H9 (cell line): ENCODE measurements around the gene NAALADL1. TPM values are rescaled to one million over a fixed set of nuclear protein-coding genes. Genes with fewer than 3 reads are reported as not detected.

Experiments used
- DNase-seq: peaks from one replicate; pipeline ENCODE4 v3.0.0-alpha.2; 2017
- H2AFZ ChIP-seq: one replicate; pipeline ENCODE4 v1.6.1; 2013; ENCODE audit warnings: mild to moderate bottlenecking, low read length, control low read depth, moderate library complexity
- H2AK5ac ChIP-seq: 2 replicates; pipeline ENCODE4 v1.6.1; 2013; ENCODE audit warnings: low read length, control low read depth, mixed read lengths; ENCODE audit not compliant: insufficient read length
- H2BK120ac ChIP-seq: one replicate; pipeline ENCODE4 v1.6.1; 2013; ENCODE audit warnings: low read depth, mild to moderate bottlenecking, low read length, control low read depth, inconsistent platforms; ENCODE audit not compliant: poor library complexity, severe bottlenecking
- H2BK12ac ChIP-seq: 2 replicates; pipeline ENCODE4 v1.6.1; 2013; ENCODE audit warnings: low read length, control low read depth, mixed read lengths, low read depth; ENCODE audit not compliant: insufficient read length
- H2BK15ac ChIP-seq: 2 replicates; pipeline ENCODE4 v1.6.1; 2013; ENCODE audit warnings: low read depth, low read length, control low read depth
- H2BK20ac ChIP-seq: one replicate; pipeline ENCODE4 v1.6.1; 2013; ENCODE audit warnings: low read depth, mild to moderate bottlenecking, low read length, control low read depth, inconsistent platforms; ENCODE audit not compliant: poor library complexity, severe bottlenecking
- H2BK5ac ChIP-seq: 2 replicates; pipeline ENCODE4 v1.6.1; 2013; ENCODE audit warnings: low read length, control low read depth, mixed read lengths; ENCODE audit not compliant: insufficient read length
- H3K14ac ChIP-seq: 2 replicates; pipeline ENCODE4 v1.6.1; 2013; ENCODE audit warnings: low read length, control low read depth; ENCODE audit not compliant: insufficient read depth
- H3K18ac ChIP-seq: 2 replicates; pipeline ENCODE4 v1.6.1; 2013; ENCODE audit warnings: low read depth, mild to moderate bottlenecking, mixed read lengths, low read length, control low read depth; ENCODE audit not compliant: insufficient read length
- H3K23ac ChIP-seq: 2 replicates; pipeline ENCODE4 v1.6.1; 2013; ENCODE audit warnings: low read length, control low read depth, mixed read lengths, low read depth; ENCODE audit not compliant: insufficient read length
- H3K23me2 ChIP-seq: 2 replicates; pipeline ENCODE4 v1.6.1; 2013; ENCODE audit warnings: low read depth, mild to moderate bottlenecking, mixed read lengths, low read length, control low read depth; ENCODE audit not compliant: insufficient read length, poor library complexity, severe bottlenecking
- H3K27ac ChIP-seq: 2 replicates; pipeline ENCODE4 v1.5.1; 2013; ENCODE audit warnings: low read length, control low read depth, mixed read lengths, low read depth; ENCODE audit not compliant: insufficient read length
- H3K27me3 ChIP-seq: 2 replicates; pipeline ENCODE4 v1.6.1; 2013; ENCODE audit warnings: low read length, control low read depth, inconsistent platforms; ENCODE audit not compliant: insufficient read depth
- H3K4ac ChIP-seq: 2 replicates; pipeline ENCODE4 v1.6.1; 2013; ENCODE audit warnings: low read depth, mild to moderate bottlenecking, control low read depth, inconsistent platforms, low read length, moderate library complexity
- H3K4me1 ChIP-seq: 2 replicates; pipeline ENCODE4 v1.6.1; 2013; ENCODE audit warnings: low read length, control low read depth, inconsistent platforms; ENCODE audit not compliant: insufficient read depth
- H3K4me2 ChIP-seq: 2 replicates; pipeline ENCODE4 v1.6.1; 2013; ENCODE audit warnings: low read length, control low read depth, mixed read lengths; ENCODE audit not compliant: insufficient read length, insufficient read depth
- H3K56ac ChIP-seq: 2 replicates; pipeline ENCODE4 v1.6.1; 2013; ENCODE audit warnings: low read depth, mild to moderate bottlenecking, mixed read lengths, low read length, control low read depth; ENCODE audit not compliant: insufficient read length
- H3K79me1 ChIP-seq: 2 replicates; pipeline ENCODE4 v1.6.1; 2013; ENCODE audit warnings: low read depth, mild to moderate bottlenecking, moderate library complexity, low read length, control low read depth, inconsistent platforms; ENCODE audit not compliant: insufficient read depth, poor library complexity, severe bottlenecking
- H3K79me2 ChIP-seq: 2 replicates; pipeline ENCODE4 v1.6.1; 2013; ENCODE audit warnings: low read length, control low read depth, inconsistent platforms; ENCODE audit not compliant: insufficient read depth
- H3K9ac ChIP-seq: 2 replicates; pipeline ENCODE4 v1.6.1; 2013; ENCODE audit warnings: low read length, control low read depth, mixed read lengths; ENCODE audit not compliant: insufficient read length; ENCODE audit errors: extremely low read depth
- H3K9me3 ChIP-seq: one replicate; pipeline ENCODE4 v1.6.1; 2013; ENCODE audit warnings: low read depth, low read length, inconsistent platforms; ENCODE audit not compliant: control insufficient read depth
- H3T11ph ChIP-seq: one replicate; pipeline ENCODE4 v1.6.1; 2013; ENCODE audit warnings: mild to moderate bottlenecking, low read length, control low read depth, inconsistent platforms
- H4K20me1 ChIP-seq: one replicate; pipeline ENCODE4 v1.6.1; 2013; ENCODE audit not compliant: control insufficient read depth, insufficient read length, insufficient read depth
- H4K5ac ChIP-seq: 2 replicates; pipeline ENCODE4 v1.6.1; 2013; ENCODE audit warnings: low read depth, mild to moderate bottlenecking, mixed read lengths, low read length, control low read depth; ENCODE audit not compliant: insufficient read length
- H4K8ac ChIP-seq: replicated peaks from 2 replicates; pipeline ENCODE4 v1.6.1; 2013; ENCODE audit warnings: low read length, control low read depth, mixed read lengths, low read depth; ENCODE audit not compliant: insufficient read length
- H4K91ac ChIP-seq: 2 replicates; pipeline ENCODE4 v1.6.1; 2013; ENCODE audit warnings: low read depth, mild to moderate bottlenecking, moderate library complexity, mixed read lengths, low read length, control low read depth; ENCODE audit not compliant: insufficient read length
- H3K27ac Mint-ChIP-seq, 3 experiments: 2 replicates in 2 of 3; 3 replicates in 1 of 3; pipeline ENCODE4 v1.8.0; 2020 to 2021; ENCODE audit warnings: mixed read lengths in 3 of 3, mild to moderate bottlenecking in 1 of 3, moderate library complexity in 1 of 3
- H3K27me3 Mint-ChIP-seq: 2 replicates; pipeline ENCODE4 v1.8.0; 2021; ENCODE audit warnings: low read depth, mild to moderate bottlenecking, moderate library complexity, mixed read lengths
- H3K36me3 Mint-ChIP-seq, 3 experiments: 2 replicates in 2 of 3; 3 replicates in 1 of 3; pipeline ENCODE4 v1.8.0; 2020 to 2021; ENCODE audit warnings: low read depth in 3 of 3, mixed read lengths in 3 of 3; ENCODE audit not compliant: insufficient read depth in 1 of 3
- H3K4me1 Mint-ChIP-seq, 2 experiments: 2 replicates each; pipeline ENCODE4 v1.8.0; 2020; ENCODE audit warnings: mixed read lengths in 2 of 2
- H3K4me3 Mint-ChIP-seq, 2 experiments: 2 replicates in 1 of 2; 3 replicates in 1 of 2; pipeline ENCODE4 v1.8.0; 2020 to 2021; ENCODE audit warnings: mild to moderate bottlenecking in 2 of 2, mixed read lengths in 2 of 2, moderate library complexity in 1 of 2
- H3K9me3 Mint-ChIP-seq, 2 experiments: 2 replicates in 1 of 2; 3 replicates in 1 of 2; pipeline ENCODE4 v1.8.0; 2020; ENCODE audit warnings: mild to moderate bottlenecking in 2 of 2, mixed read lengths in 2 of 2, moderate library complexity in 1 of 2
- WGBS: extraction: QIAGEN DNeasy Blood & Tissue Kit; methylation state at CpG from one replicate; pipeline ENCODE4 v1.1.7; 2013; ENCODE audit warnings: missing lambda C conversion rate, low lambda C conversion rate, mixed read lengths; ENCODE audit not compliant: insufficient read length; ENCODE audit errors: extremely low coverage; 5-methylcytosine and 5-hydroxymethylcytosine counted together
- total RNA-seq: library from RNA; stranded (reverse); gene quantifications from 2 replicates; pipeline ENCODE4 v1.2.1, GENCODE V29; 2021
- TF ChIP-seq, protein P1 (sequence below): fragments of 200-600 bp; sonication (generic); conservative IDR thresholded peaks from 3 replicates; pipeline ENCODE4 v1.8.0; 2021; ENCODE audit warnings: antibody characterized with exemption, mild to moderate bottlenecking

The NAALADL1 gene
- total RNA-seq, 1 experiment from 2014 or later, result 1.0 TPM

- Histone ChIP-seq H2AK5ac (no peak overlapping the region), H3K23me2 (no peaks in the 10 kb centered on the region), H4K91ac (no peak overlapping the region), H3K4me1 (no peaks in the 10 kb centered on the region), H2BK12ac (no peak overlapping the region), H3K4me2 (no peak overlapping the region), H3T11ph (no peak overlapping the region), H3K27ac (no peak overlapping the region), H2BK5ac (no peak overlapping the region), H2AFZ (no peak overlapping the region), H4K8ac (no peak overlapping the region), H3K4ac (no peak overlapping the region), H2BK120ac (no peak overlapping the region), H2BK20ac (no peak overlapping the region), H3K18ac (no peak overlapping the region), H3K9me3 (no peaks in the 10 kb centered on the region), H3K79me1 (no peaks in the 10 kb centered on the region), H3K56ac (no peak overlapping the region), H4K5ac (no peak overlapping the region), H3K27me3 (no peaks in the 10 kb centered on the region), H3K14ac (no peak overlapping the region), H3K79me2 (no peaks in the 10 kb centered on the region), H4K20me1 (no peaks in the 10 kb centered on the region), H3K9ac (no peak overlapping the region), H2BK15ac (no peak overlapping the region), H3K23ac (no peak overlapping the region)
- Mint-ChIP-seq H3K4me1 (peaks cover 2 to 4% of the 10 kb centered on the region in 2 experiments), H3K36me3 (no peaks in the 10 kb centered on the region), H3K27me3 (peaks cover 15% of the 10 kb centered on the region), H3K9me3 (no peaks in the 10 kb centered on the region; a peak in 1 of 5 replicates), H3K4me3 (no peak overlapping the region), H3K27ac (0 out of 7 replicates have a peak overlapping the region, but pooled peaks of 1 of the 3 experiments have one; percentile 61)
- TF ChIP-seq, protein P1, sequence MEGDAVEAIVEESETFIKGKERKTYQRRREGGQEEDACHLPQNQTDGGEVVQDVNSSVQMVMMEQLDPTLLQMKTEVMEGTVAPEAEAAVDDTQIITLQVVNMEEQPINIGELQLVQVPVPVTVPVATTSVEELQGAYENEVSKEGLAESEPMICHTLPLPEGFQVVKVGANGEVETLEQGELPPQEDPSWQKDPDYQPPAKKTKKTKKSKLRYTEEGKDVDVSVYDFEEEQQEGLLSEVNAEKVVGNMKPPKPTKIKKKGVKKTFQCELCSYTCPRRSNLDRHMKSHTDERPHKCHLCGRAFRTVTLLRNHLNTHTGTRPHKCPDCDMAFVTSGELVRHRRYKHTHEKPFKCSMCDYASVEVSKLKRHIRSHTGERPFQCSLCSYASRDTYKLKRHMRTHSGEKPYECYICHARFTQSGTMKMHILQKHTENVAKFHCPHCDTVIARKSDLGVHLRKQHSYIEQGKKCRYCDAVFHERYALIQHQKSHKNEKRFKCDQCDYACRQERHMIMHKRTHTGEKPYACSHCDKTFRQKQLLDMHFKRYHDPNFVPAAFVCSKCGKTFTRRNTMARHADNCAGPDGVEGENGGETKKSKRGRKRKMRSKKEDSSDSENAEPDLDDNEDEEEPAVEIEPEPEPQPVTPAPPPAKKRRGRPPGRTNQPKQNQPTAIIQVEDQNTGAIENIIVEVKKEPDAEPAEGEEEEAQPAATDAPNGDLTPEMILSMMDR, result no peak
- WGBS, result no CpG with 5 or more reads among the region's 6 CpGs
- DNase-seq, result no peak
Measured at GRCh38 chr11:65056999-65057398, 1.4 kb downstream of the NAALADL1 start.
